ENCODE results near the gene GTF2A2. TPM values are rescaled to one million over a fixed set of nuclear protein-coding genes. Genes with fewer than 3 reads are reported as not detected.

The GTF2A2 gene
- total and polyA plus RNA-seq, 4 donors: 33.5 to 121 (median 67.4) TPM

GRCh38 chr15:59688782-59689625, 31.7 kb upstream of the GTF2A2 start, which contains the start of gene BNIP2:
Gene BNIP2, minus strand, starts transcription at chr15:59689320. Its CDS starts 6,863 bp downstream, at chr15:59682457.
- Histone ChIP-seq H3K9ac (ENCODE audit: insufficient read depth in 1 of 2, low read length in 2 of 2) (peak within 1 kb of the TSS; percentile 82 to 92), H3K36me3 (ENCODE audit: control insufficient read depth in 4 of 4, insufficient read depth in 4 of 4, low read length in 4 of 4) (peaks cover 0 to 10% (median 2%) of the 10 kb centered on the region in 4 donors), H3K4me1 (ENCODE audit: control insufficient read depth in 5 of 5, insufficient read depth in 5 of 5, low read length in 5 of 5) (peaks cover 5 to 20% (median 9%) of the 10 kb centered on the region in 5 donors), H3K9me3 (ENCODE audit: control insufficient read depth in 4 of 4, insufficient read depth in 3 of 4, low read length in 3 of 4) (no peaks in the 10 kb centered on the region), H3K27me3 (ENCODE audit: control insufficient read depth in 3 of 3, insufficient read depth in 3 of 3, low read length in 2 of 3) (no peaks in the 10 kb centered on the region), H3K4me3 (peak within 1 kb of the TSS; percentile 70), H3K27ac (ENCODE audit: low read depth in 1 of 2, low read length in 1 of 2) (peak within 1 kb of the TSS; percentile 95 to 96)
- TF ChIP-seq CTCF (IDR thresholded peaks at IDR 0.05; ENCODE audit: control extremely low read depth, extremely low read depth): no peak
- DNase-seq: peak; percentile 99 to 100 (median 100)
- ATAC-seq (ENCODE audit: insufficient read depth, low FRiP score): peak; percentile 96
- WGBS, 2 donors: 0% methylated on average over 73 to 78 of the region's 78 CpGs

- DNase-seq (peak in 2 of 3 donors; percentile 70 to 72), ATAC-seq (ENCODE audit: insufficient read depth, low FRiP score) (peak; percentile 2)
- Histone ChIP-seq H3K9ac (ENCODE audit: insufficient read depth in 1 of 2, low read length in 2 of 2) (peak overlapping the region; percentile 82 to 92), H3K9me3 (ENCODE audit: control insufficient read depth in 4 of 4, insufficient read depth in 3 of 4, low read length in 3 of 4) (no peaks in the 10 kb centered on the region), H3K27me3 (ENCODE audit: control insufficient read depth in 3 of 3, insufficient read depth in 3 of 3, low read length in 2 of 3) (no peaks in the 10 kb centered on the region), H3K36me3 (ENCODE audit: control insufficient read depth in 4 of 4, insufficient read depth in 4 of 4, low read length in 4 of 4) (peaks cover 0 to 10% (median 2%) of the 10 kb centered on the region in 4 donors), H3K4me1 (ENCODE audit: control insufficient read depth in 5 of 5, insufficient read depth in 5 of 5, low read length in 5 of 5) (peaks cover 5 to 20% (median 9%) of the 10 kb centered on the region in 5 donors), H3K27ac (ENCODE audit: low read depth in 1 of 2, low read length in 1 of 2) (peak overlapping the region; percentile 95 to 96), H3K4me3 (peak overlapping the region; percentile 70)
- WGBS, 2 donors: 0% methylated on average over 15 of the region's 15 CpGs
- no peak for TF ChIP-seq CTCF (IDR thresholded peaks at IDR 0.05; ENCODE audit: control extremely low read depth, extremely low read depth)
Measured at GRCh38 chr15:59688423-59688781, 31.1 kb upstream of the GTF2A2 start.

GRCh38 chr15:59687836-59688235, 30.5 kb upstream of the GTF2A2 start:
- H3K9me3 ChIP-seq (ENCODE audit: control insufficient read depth in 4 of 4, insufficient read depth in 3 of 4, low read length in 3 of 4): no peaks in the 10 kb centered on the region
- H3K36me3 ChIP-seq (ENCODE audit: control insufficient read depth in 4 of 4, insufficient read depth in 4 of 4, low read length in 4 of 4): peaks cover 0 to 10% (median 2%) of the 10 kb centered on the region in 4 donors
- H3K9ac ChIP-seq (ENCODE audit: insufficient read depth in 1 of 2, low read length in 2 of 2): peak overlapping the region; percentile 82 to 92
- no peaks in the 10 kb centered on the region for H3K27me3 ChIP-seq (ENCODE audit: control insufficient read depth in 3 of 3, insufficient read depth in 3 of 3, low read length in 2 of 3)
- peaks cover 5 to 20% (median 9%) of the 10 kb centered on the region in 5 donors for H3K4me1 ChIP-seq (ENCODE audit: control insufficient read depth in 5 of 5, insufficient read depth in 5 of 5, low read length in 5 of 5)
- peak overlapping the region; percentile 40 for H3K4me3 ChIP-seq
- TF ChIP-seq CTCF (IDR thresholded peaks at IDR 0.05; ENCODE audit: control extremely low read depth, extremely low read depth): no peak
- no peak for ATAC-seq (ENCODE audit: insufficient read depth, low FRiP score)
- peak in 1 of 3 donors; percentile 28 for DNase-seq
- peak overlapping the region; percentile 48 to 61 for H3K27ac ChIP-seq (ENCODE audit: low read depth in 1 of 2, low read length in 1 of 2)
- WGBS, 2 donors: 5 to 14% methylated on average over 5 of the region's 5 CpGs
